Hepatocyte (in vitro differentiated cells): ENCODE data around the gene SMAD3.

Source experiments
- CTCF ChIP-seq: fragments of 200-600 bp; sonication (generic); IDR thresholded peaks from 2 replicates; pipeline ENCODE4 v1.5.1; 2016; ENCODE audit warnings: antibody characterized with exemption, mild to moderate bottlenecking; ENCODE audit not compliant: poor library complexity
- EZH2 ChIP-seq: fragments of 200-600 bp; sonication (generic); IDR thresholded peaks from 2 replicates; pipeline ENCODE4 v1.6.1; 2016; ENCODE audit warnings: antibody characterized with exemption, mild to moderate bottlenecking, borderline replicate concordance
- EZH2phosphoT487 ChIP-seq: fragments of 200-600 bp; sonication (generic); IDR thresholded peaks from one replicate; pipeline ENCODE4 v1.6.1; 2018; ENCODE audit warnings: antibody characterized with exemption, mild to moderate bottlenecking, low read depth, moderate library complexity; ENCODE audit not compliant: unreplicated experiment, severe bottlenecking

GRCh38 chr15:67087507-67088172 lies 22.2 kb downstream of the SMAD3 start:
- TF ChIP-seq CTCF (no peak), EZH2 (no peak), EZH2phosphoT487 (no peak)
